ENCODE measurements around the gene ZNF892. TPM values are rescaled to one million over a fixed set of nuclear protein-coding genes. Genes with fewer than 3 reads are reported as not detected.
A peak's percentile ranks its signal among the peaks of the same experiment; 100 is the strongest.
"Not testable (repeated sequence)": the region's sequence is repeated elsewhere in the genome, so short reads cannot be mapped to it uniquely, and the experiment has no call there.

ZNF892 gene
- total and polyA plus RNA-seq, 2 donors = 1.4 to 11.5 TPM

GRCh38 chr2:95185973-95186372 lies 21.3 kb upstream of the ZNF892 start:
- Histone ChIP-seq H3K36me3 (ENCODE audit: insufficient read depth) (no peaks in the 10 kb centered on the region), H3K4me1 (ENCODE audit: insufficient read depth) (no peaks in the 10 kb centered on the region), H3K4me3 (ENCODE audit: low read depth, low read length) (no peak overlapping the region), H3K27ac (ENCODE audit: low read depth) (no peak overlapping the region)
- 51% methylated on average over 2 of the region's 2 CpGs for WGBS
- no peak for DNase-seq (ENCODE audit: extremely low spot score)

- not testable (repeated sequence) for H3K36me3 ChIP-seq (ENCODE audit: insufficient read depth); H3K27ac ChIP-seq (ENCODE audit: low read depth); H3K4me1 ChIP-seq (ENCODE audit: insufficient read depth); DNase-seq (ENCODE audit: extremely low spot score); H3K4me3 ChIP-seq (ENCODE audit: low read depth, low read length)
- 19% methylated on average over 15 of the region's 15 CpGs for WGBS
Measured at GRCh38 chr2:95192956-95193355, 14.4 kb upstream of the ZNF892 start.

GRCh38 chr2:95203911-95204310 lies 3.4 kb upstream of the ZNF892 start:
- Histone ChIP-seq H3K27ac (ENCODE audit: low read depth) (no peak overlapping the region), H3K4me3 (ENCODE audit: low read depth, low read length) (no peak overlapping the region), H3K36me3 (ENCODE audit: insufficient read depth) (no peaks in the 10 kb centered on the region), H3K4me1 (ENCODE audit: insufficient read depth) (no peaks in the 10 kb centered on the region)
- DNase-seq (ENCODE audit: extremely low spot score) = no peak
- WGBS = 79% methylated on average over 4 of the region's 4 CpGs

- Histone ChIP-seq H3K27ac (ENCODE audit: low read depth) (no peak overlapping the region), H3K36me3 (ENCODE audit: insufficient read depth) (no peaks in the 10 kb centered on the region), H3K4me3 (ENCODE audit: low read depth, low read length) (no peak overlapping the region), H3K4me1 (ENCODE audit: insufficient read depth) (no peaks in the 10 kb centered on the region)
- WGBS = 85% methylated on average over 2 of the region's 2 CpGs
- no peak for DNase-seq (ENCODE audit: extremely low spot score)
Measured at GRCh38 chr2:95204396-95204795, 2.9 kb upstream of the ZNF892 start.

- no peak overlapping the region for H3K4me3 ChIP-seq (ENCODE audit: low read depth, low read length)
- no peaks in the 10 kb centered on the region for H3K36me3 ChIP-seq (ENCODE audit: insufficient read depth)
- WGBS = 38% methylated on average over 10 of the region's 10 CpGs
- DNase-seq (ENCODE audit: extremely low spot score) = no peak
- no peaks in the 10 kb centered on the region for H3K4me1 ChIP-seq (ENCODE audit: insufficient read depth)
- H3K27ac ChIP-seq (ENCODE audit: low read depth) = no peak overlapping the region
Measured at GRCh38 chr2:95206096-95206495, 1.2 kb upstream of the ZNF892 start.

- DNase-seq (ENCODE audit: extremely low spot score) = no peak
- Histone ChIP-seq H3K27ac (ENCODE audit: low read depth) (no peak overlapping the region), H3K4me3 (ENCODE audit: low read depth, low read length) (peak overlapping the region; percentile 56), H3K4me1 (ENCODE audit: insufficient read depth) (no peaks in the 10 kb centered on the region), H3K36me3 (ENCODE audit: insufficient read depth) (peaks cover 11% of the 10 kb centered on the region)
- 53% methylated on average over 6 of the region's 6 CpGs for WGBS
Measured at GRCh38 chr2:95208106-95208505, 785 bp downstream of the ZNF892 start.

- Histone ChIP-seq H3K4me1 (ENCODE audit: insufficient read depth) (no peaks in the 10 kb centered on the region), H3K36me3 (ENCODE audit: insufficient read depth) (peaks cover 14% of the 10 kb centered on the region), H3K4me3 (ENCODE audit: low read depth, low read length) (no peak overlapping the region), H3K27ac (ENCODE audit: low read depth) (no peak overlapping the region)
- no peak for DNase-seq (ENCODE audit: extremely low spot score)
- WGBS = 99% methylated on average over 6 of the region's 6 CpGs
Measured at GRCh38 chr2:95215018-95215612, 7.8 kb downstream of the ZNF892 start.

GRCh38 chr2:95220449-95220848 lies 13.1 kb downstream of the ZNF892 start:
- no peak for DNase-seq (ENCODE audit: extremely low spot score)
- 98% methylated on average over 3 of the region's 3 CpGs for WGBS
- no peaks in the 10 kb centered on the region for H3K36me3 ChIP-seq (ENCODE audit: insufficient read depth)
- H3K4me1 ChIP-seq (ENCODE audit: insufficient read depth) = no peaks in the 10 kb centered on the region
- H3K27ac ChIP-seq (ENCODE audit: low read depth) = no peak overlapping the region
- no peak overlapping the region for H3K4me3 ChIP-seq (ENCODE audit: low read depth, low read length)

- Histone ChIP-seq H3K27ac (ENCODE audit: low read depth) (no peak overlapping the region), H3K4me3 (ENCODE audit: low read depth, low read length) (no peak overlapping the region), H3K4me1 (ENCODE audit: insufficient read depth) (no peaks in the 10 kb centered on the region), H3K36me3 (ENCODE audit: insufficient read depth) (no peaks in the 10 kb centered on the region)
- no peak for DNase-seq (ENCODE audit: extremely low spot score)
Measured at GRCh38 chr2:95225658-95226057, 18.3 kb downstream of the ZNF892 start.

GRCh38 chr2:95231723-95232122 lies 24.4 kb downstream of the ZNF892 start:
- H3K27ac ChIP-seq (ENCODE audit: low read depth) = no peak overlapping the region
- no peak overlapping the region for H3K4me3 ChIP-seq (ENCODE audit: low read depth, low read length)
- peak; percentile 6 for DNase-seq (ENCODE audit: extremely low spot score)
- 53% methylated on average over 3 of the region's 3 CpGs for WGBS
- H3K4me1 ChIP-seq (ENCODE audit: insufficient read depth) = no peaks in the 10 kb centered on the region
- no peaks in the 10 kb centered on the region for H3K36me3 ChIP-seq (ENCODE audit: insufficient read depth)

GRCh38 chr2:95232232-95232631 lies 24.9 kb downstream of the ZNF892 start:
- no peak for DNase-seq (ENCODE audit: extremely low spot score)
- H3K36me3 ChIP-seq (ENCODE audit: insufficient read depth) = no peaks in the 10 kb centered on the region
- WGBS = 84% methylated on average over 1 of the region's 1 CpG
- H3K27ac ChIP-seq (ENCODE audit: low read depth) = no peak overlapping the region
- no peak overlapping the region for H3K4me3 ChIP-seq (ENCODE audit: low read depth, low read length)
- H3K4me1 ChIP-seq (ENCODE audit: insufficient read depth) = no peaks in the 10 kb centered on the region

- DNase-seq (ENCODE audit: extremely low spot score) = no peak
- Histone ChIP-seq H3K27ac (ENCODE audit: low read depth) (no peak overlapping the region), H3K4me1 (ENCODE audit: insufficient read depth) (no peaks in the 10 kb centered on the region), H3K36me3 (ENCODE audit: insufficient read depth) (no peaks in the 10 kb centered on the region), H3K4me3 (ENCODE audit: low read depth, low read length) (no peak overlapping the region)
- WGBS = 86% methylated on average over 5 of the region's 5 CpGs
Measured at GRCh38 chr2:95234286-95234785, 27.0 kb downstream of the ZNF892 start.

GRCh38 chr2:95234816-95235215 lies 27.5 kb downstream of the ZNF892 start:
- Histone ChIP-seq H3K27ac (ENCODE audit: low read depth) (no peak overlapping the region), H3K4me3 (ENCODE audit: low read depth, low read length) (no peak overlapping the region), H3K4me1 (ENCODE audit: insufficient read depth) (no peaks in the 10 kb centered on the region), H3K36me3 (ENCODE audit: insufficient read depth) (no peaks in the 10 kb centered on the region)
- 95% methylated on average over 3 of the region's 3 CpGs for WGBS
- DNase-seq (ENCODE audit: extremely low spot score) = no peak

GRCh38 chr2:95238131-95238530 lies 30.8 kb downstream of the ZNF892 start:
- Histone ChIP-seq H3K4me1 (ENCODE audit: insufficient read depth) (no peaks in the 10 kb centered on the region), H3K27ac (ENCODE audit: low read depth) (no peak overlapping the region), H3K36me3 (ENCODE audit: insufficient read depth) (no peaks in the 10 kb centered on the region), H3K4me3 (ENCODE audit: low read depth, low read length) (no peak overlapping the region)
- DNase-seq (ENCODE audit: extremely low spot score) = no peak

- DNase-seq (ENCODE audit: extremely low spot score) = no peak
- Histone ChIP-seq H3K27ac (ENCODE audit: low read depth) (no peak overlapping the region), H3K4me1 (ENCODE audit: insufficient read depth) (no peaks in the 10 kb centered on the region), H3K4me3 (ENCODE audit: low read depth, low read length) (no peak overlapping the region), H3K36me3 (ENCODE audit: insufficient read depth) (no peaks in the 10 kb centered on the region)
- WGBS = 93% methylated on average over 5 of the region's 5 CpGs
Measured at GRCh38 chr2:95240091-95240490, 32.8 kb downstream of the ZNF892 start.

Measured in urinary bladder (tissue), 4 donors.